Measurements from ENCODE around the gene GDF10. TPM values are rescaled to one million over a fixed set of nuclear protein-coding genes. Genes with fewer than 3 reads are reported as not detected.

GDF10 gene
- total and polyA plus RNA-seq, 2 donors (not counting 3 experiments of a cell fraction or from before 2014, with no cell fraction given): not detected

DNA sequence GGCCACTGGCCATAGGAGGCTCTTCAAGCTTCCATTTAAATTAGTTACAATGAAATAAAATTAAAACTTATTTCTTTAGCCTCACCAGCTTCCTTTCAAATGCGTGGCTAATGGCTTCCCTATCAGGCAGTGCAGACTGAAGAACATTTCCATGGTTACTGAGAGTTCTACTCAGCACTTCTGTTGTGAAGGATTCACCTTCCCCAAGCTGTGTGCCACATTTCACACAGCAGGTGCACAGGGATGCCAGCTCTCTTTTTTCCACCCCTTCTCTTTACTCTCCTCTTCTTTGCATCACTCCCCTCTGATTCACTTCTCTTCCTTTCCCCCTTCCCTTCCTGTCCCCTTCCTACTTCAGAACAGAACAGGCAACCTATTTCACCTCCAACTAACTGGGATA lies 23.1 kb downstream of the GDF10 start:
- Histone ChIP-seq H3K27ac (ENCODE audit: insufficient read depth, low read depth, low read length) (no peak overlapping the region), H3K4me3 (replicated peaks in 1 of 3; ENCODE audit: insufficient read depth in 1 of 3, low read depth in 1 of 3, low read length in 3 of 3) (no peak overlapping the region), H3K9me3 (replicated peaks; ENCODE audit: control insufficient read depth, insufficient read depth, low read length) (no peaks in the 10 kb centered on the region), H4K20me1 (replicated peaks; ENCODE audit: control insufficient read depth, extremely low read depth, insufficient read depth, low read length) (no peaks in the 10 kb centered on the region), H3K36me3 (ENCODE audit: control insufficient read depth in 2 of 2, extremely low read depth in 1 of 2, insufficient read depth in 2 of 2, low read length in 2 of 2) (no peaks in the 10 kb centered on the region), H3K9me1 (replicated peaks; ENCODE audit: control insufficient read depth, extremely low read depth, insufficient read depth, low read length) (no peaks in the 10 kb centered on the region), H3K27me3 (ENCODE audit: control insufficient read depth in 2 of 2, insufficient read depth in 2 of 2, low read length in 2 of 2) (peaks cover 2 to 3% of the 10 kb centered on the region in 2 experiments), H3K79me2 (ENCODE audit: control insufficient read depth, insufficient read depth, low read length) (no peaks in the 10 kb centered on the region), H2AFZ (ENCODE audit: low read depth, low read length) (no peak overlapping the region), H3K9ac (replicated peaks; ENCODE audit: extremely low read depth, insufficient read depth, low read length) (no peak overlapping the region), H3K4me2 (ENCODE audit: insufficient read depth, low read length) (no peak overlapping the region), H3K4me1 (ENCODE audit: control insufficient read depth, extremely low read depth, insufficient read depth, low read length) (no peaks in the 10 kb centered on the region)
- BruUV-seq (replicated peaks): no TSS peak
- intact Hi-C loops (cut with micrococcal nuclease): no loop called here
- dilution Hi-C loops (cut with MboI; ENCODE audit: extremely low pct_ligation_motif_present, low sequenced_read_pairs): no loop called here
- POLR2A ChIA-PET: no interaction called here
- CTCF ChIA-PET: interaction anchor here (0.8 to 2.9 kb wide), 6 partner anchors 9 to 329 kb away, joined by 3 to 15 read pairs (median 4); no protein-coding TSS in a partner anchor
- DNase-seq (ENCODE audit: low read depth, low spot score) (no peak), FAIRE-seq (no peak)
- TF ChIP-seq GATA2 (IDR thresholded peaks at IDR 0.05; ENCODE audit: insufficient read depth, insufficient read length, low read depth, low read length) (no peak), JUN (IDR thresholded peaks at IDR 0.05; ENCODE audit: borderline replicate concordance, insufficient read depth, insufficient read length, low read depth) (no peak), POLR2A (IDR thresholded peaks at IDR 0.05; ENCODE audit: low read depth, low read length) (no peak), MYC (IDR thresholded peaks at IDR 0.05; ENCODE audit: low read depth, low read length) (no peak)

DNA sequence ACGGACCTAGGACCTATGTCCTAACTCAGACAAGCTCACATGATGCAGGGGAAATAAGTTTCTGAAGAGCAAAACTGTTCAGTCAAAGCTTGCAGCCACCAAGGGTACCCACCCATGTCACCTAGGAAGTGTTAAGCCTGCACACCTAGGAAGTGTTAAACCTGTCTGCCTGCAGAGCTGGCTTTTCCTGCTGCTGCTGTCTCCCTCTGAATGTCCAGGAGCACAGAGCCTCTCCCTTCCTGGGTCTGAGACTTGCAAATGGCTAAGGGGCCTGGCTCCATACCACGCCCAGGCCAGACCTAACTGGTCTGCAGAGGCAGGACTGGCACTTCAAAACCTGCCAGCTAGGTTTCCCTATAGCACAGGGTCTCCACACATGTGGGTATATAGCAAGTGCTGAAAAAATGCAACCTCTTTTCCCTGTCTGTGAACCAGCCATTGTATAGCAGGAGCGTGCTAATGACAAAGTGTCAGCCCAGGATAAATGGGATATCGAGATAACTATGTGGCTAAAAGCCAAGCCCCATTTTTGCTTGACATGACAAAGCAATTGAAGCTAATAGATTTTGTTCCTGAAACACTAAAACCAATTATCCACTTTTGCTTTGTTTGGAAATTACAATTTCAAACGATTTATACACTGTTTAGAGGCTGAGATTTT lies 23.8 kb downstream of the GDF10 start:
- Histone ChIP-seq H3K27ac (ENCODE audit: insufficient read depth, low read depth, low read length) (no peak overlapping the region), H3K4me3 (replicated peaks in 1 of 3; ENCODE audit: insufficient read depth in 1 of 3, low read depth in 1 of 3, low read length in 3 of 3) (no peak overlapping the region), H3K9me1 (replicated peaks; ENCODE audit: control insufficient read depth, extremely low read depth, insufficient read depth, low read length) (no peaks in the 10 kb centered on the region), H3K9ac (replicated peaks; ENCODE audit: extremely low read depth, insufficient read depth, low read length) (no peak overlapping the region), H2AFZ (ENCODE audit: low read depth, low read length) (no peak overlapping the region), H3K4me2 (ENCODE audit: insufficient read depth, low read length) (no peak overlapping the region), H4K20me1 (replicated peaks; ENCODE audit: control insufficient read depth, extremely low read depth, insufficient read depth, low read length) (no peaks in the 10 kb centered on the region), H3K79me2 (ENCODE audit: control insufficient read depth, insufficient read depth, low read length) (no peaks in the 10 kb centered on the region), H3K36me3 (ENCODE audit: control insufficient read depth in 2 of 2, extremely low read depth in 1 of 2, insufficient read depth in 2 of 2, low read length in 2 of 2) (no peaks in the 10 kb centered on the region), H3K4me1 (ENCODE audit: control insufficient read depth, extremely low read depth, insufficient read depth, low read length) (no peaks in the 10 kb centered on the region), H3K27me3 (ENCODE audit: control insufficient read depth in 2 of 2, insufficient read depth in 2 of 2, low read length in 2 of 2) (peaks cover 2 to 3% of the 10 kb centered on the region in 2 experiments), H3K9me3 (replicated peaks; ENCODE audit: control insufficient read depth, insufficient read depth, low read length) (no peaks in the 10 kb centered on the region)
- POLR2A ChIA-PET: no interaction called here
- FAIRE-seq (no peak), DNase-seq (ENCODE audit: low read depth, low spot score) (no peak)
- intact Hi-C loops (cut with micrococcal nuclease): no loop called here
- BruUV-seq (replicated peaks): no TSS peak
- CTCF ChIA-PET: interaction anchor here (0.9 to 1.3 kb wide), 2 partner anchors 10 to 276 kb away, joined by 3 to 4 read pairs; no protein-coding TSS in a partner anchor
- dilution Hi-C loops (cut with MboI; ENCODE audit: extremely low pct_ligation_motif_present, low sequenced_read_pairs): no loop called here
- TF ChIP-seq EZH2 (IDR thresholded peaks at IDR 0.05; ENCODE audit: borderline replicate concordance, low read depth, low read length, severe bottlenecking) (no peak), JUN (IDR thresholded peaks at IDR 0.05; ENCODE audit: borderline replicate concordance, insufficient read depth, insufficient read length, low read depth) (no peak), MYC (IDR thresholded peaks at IDR 0.05; ENCODE audit: low read depth, low read length) (no peak), POLR2AphosphoS5 (IDR thresholded peaks at IDR 0.05; ENCODE audit: insufficient read depth, low read depth, low read length) (no peak), POLR2A (IDR thresholded peaks at IDR 0.05; ENCODE audit: low read depth, low read length) (no peak), FOS (IDR thresholded peaks at IDR 0.05; ENCODE audit: borderline replicate concordance, insufficient read depth, low read length) (no peak), GATA2 (IDR thresholded peaks at IDR 0.05; ENCODE audit: insufficient read depth, insufficient read length, low read depth, low read length) (no peak)
- TF ChIP-seq, protein P1, sequence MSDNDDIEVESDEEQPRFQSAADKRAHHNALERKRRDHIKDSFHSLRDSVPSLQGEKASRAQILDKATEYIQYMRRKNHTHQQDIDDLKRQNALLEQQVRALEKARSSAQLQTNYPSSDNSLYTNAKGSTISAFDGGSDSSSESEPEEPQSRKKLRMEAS (IDR thresholded peaks at IDR 0.05; ENCODE audit: insufficient read depth, insufficient read length): no peak
- TF ChIP-seq, protein P2, sequence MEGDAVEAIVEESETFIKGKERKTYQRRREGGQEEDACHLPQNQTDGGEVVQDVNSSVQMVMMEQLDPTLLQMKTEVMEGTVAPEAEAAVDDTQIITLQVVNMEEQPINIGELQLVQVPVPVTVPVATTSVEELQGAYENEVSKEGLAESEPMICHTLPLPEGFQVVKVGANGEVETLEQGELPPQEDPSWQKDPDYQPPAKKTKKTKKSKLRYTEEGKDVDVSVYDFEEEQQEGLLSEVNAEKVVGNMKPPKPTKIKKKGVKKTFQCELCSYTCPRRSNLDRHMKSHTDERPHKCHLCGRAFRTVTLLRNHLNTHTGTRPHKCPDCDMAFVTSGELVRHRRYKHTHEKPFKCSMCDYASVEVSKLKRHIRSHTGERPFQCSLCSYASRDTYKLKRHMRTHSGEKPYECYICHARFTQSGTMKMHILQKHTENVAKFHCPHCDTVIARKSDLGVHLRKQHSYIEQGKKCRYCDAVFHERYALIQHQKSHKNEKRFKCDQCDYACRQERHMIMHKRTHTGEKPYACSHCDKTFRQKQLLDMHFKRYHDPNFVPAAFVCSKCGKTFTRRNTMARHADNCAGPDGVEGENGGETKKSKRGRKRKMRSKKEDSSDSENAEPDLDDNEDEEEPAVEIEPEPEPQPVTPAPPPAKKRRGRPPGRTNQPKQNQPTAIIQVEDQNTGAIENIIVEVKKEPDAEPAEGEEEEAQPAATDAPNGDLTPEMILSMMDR (IDR thresholded peaks at IDR 0.05; ENCODE audit: extremely low read depth in 1 of 2, insufficient read depth in 1 of 2, low read depth in 1 of 2, low read length in 2 of 2): no peak
